Measurements from ENCODE around the gene ZEB1.
"Not testable (repeated sequence)": the region's sequence is repeated elsewhere in the genome, so short reads cannot be mapped to it uniquely, and the experiment has no call there.

ZEB1 gene

GRCh38 chr10:31319602-31320549 lies 860 bp downstream of the ZEB1 start:
- peak; percentile 28 for DNase-seq

- peak; percentile 46 for DNase-seq
Observed at GRCh38 chr10:31320550-31321211, 1.7 kb downstream of the ZEB1 start.

- no peak for DNase-seq
Observed at GRCh38 chr10:31321396-31321941, 2.5 kb downstream of the ZEB1 start.

DNA sequence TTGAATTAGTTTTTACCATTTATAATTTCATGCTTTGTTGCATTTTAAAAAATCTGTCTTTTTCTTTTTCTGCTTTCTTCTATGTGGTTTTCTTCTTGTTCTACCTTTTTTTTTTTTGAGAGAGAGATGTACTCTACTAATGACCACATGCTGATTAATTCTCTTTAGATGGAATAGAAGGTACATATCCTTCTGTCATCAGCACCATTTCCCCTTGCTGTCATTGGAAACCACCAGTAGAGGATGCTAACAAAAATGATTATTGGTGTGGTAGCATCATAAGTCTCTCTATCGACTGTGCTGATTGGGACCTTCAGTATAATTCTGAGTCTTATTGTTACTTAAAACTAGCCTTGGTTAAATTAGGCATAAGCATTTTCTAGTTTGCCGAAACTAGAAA lies 3.6 kb downstream of the ZEB1 start:
- DNase-seq = no peak

DNA sequence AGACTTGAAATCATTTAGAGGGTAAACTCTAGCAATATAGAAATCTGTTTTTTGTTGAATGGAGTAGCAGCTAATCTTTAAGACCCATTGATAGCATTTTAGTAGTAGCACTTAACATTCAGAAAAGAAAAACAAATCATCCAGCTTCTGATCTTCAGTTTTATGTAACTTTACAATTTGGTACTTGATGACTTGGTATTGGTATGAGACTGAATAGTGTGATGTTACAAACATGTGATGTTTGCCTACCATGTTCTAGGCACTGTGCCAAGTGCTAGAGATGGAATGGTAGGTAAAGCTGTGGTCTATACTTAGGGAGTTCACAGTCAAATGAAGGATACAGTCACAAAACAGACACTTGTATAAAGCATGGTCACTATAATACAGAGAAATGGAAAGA lies 21.3 kb downstream of the ZEB1 start:
- no peak for DNase-seq

DNA sequence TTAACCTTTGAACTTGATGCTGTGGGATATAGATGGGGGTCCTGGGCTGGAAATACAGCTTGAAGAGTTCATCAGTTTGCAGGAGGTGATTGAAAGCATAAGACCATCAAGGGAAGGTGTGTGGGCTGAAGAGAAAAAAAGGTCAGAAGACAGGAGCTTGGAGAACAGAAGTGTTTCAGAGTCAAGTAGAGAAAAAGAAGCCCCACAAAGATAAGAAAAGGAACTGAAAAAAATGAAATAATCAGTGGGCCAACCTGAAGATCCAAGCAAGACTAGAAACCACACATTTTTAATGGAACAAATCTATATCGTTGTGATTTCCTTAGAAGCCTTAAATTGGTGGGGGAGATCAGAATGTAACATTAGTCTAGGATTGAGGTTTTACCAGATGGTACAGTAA lies 22.5 kb downstream of the ZEB1 start:
- DNase-seq = no peak

- no peak for DNase-seq
Observed at GRCh38 chr10:31343009-31343408, 24.0 kb downstream of the ZEB1 start.

GRCh38 chr10:31343551-31343950 lies 24.5 kb downstream of the ZEB1 start:
- no peak for DNase-seq

DNA sequence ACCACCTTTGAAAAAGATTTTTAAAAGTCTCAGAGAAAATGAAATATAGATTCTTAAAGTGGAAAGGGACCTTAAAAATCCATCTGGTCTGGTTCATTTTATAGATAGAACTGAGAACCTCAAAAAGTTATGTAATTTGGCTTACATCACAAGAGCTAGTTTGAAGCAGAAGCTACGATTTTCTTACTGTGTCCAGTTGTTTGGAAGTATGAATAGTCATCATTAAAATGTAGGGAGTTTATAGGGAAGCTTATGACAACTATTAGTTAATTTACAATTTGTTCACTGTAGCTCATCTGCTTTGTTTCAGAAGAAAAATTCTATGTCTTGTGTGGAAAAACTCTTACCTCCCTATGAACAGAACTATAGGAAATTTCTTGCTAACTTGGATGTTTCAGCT lies 26.9 kb downstream of the ZEB1 start:
- no peak for DNase-seq

DNA sequence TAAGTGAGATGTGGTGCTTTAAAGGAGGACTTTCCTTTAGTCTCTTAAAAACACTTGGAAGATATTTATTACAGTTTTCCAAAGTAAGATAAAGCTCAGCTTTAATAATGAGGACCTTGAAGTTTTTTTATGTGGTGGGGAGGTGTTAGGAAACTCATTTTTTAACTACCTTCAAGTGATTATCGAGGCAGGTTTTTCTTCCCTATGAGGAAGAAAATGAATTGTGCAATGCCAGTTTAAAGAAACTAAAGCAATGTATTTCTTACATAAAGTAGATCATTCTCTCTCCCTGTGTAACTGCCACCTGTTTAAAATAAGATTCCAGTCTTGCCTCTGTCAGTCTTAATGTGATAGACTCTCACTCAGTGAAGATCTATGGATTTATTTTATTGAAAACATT lies 27.9 kb downstream of the ZEB1 start:
- DNase-seq = no peak

DNA sequence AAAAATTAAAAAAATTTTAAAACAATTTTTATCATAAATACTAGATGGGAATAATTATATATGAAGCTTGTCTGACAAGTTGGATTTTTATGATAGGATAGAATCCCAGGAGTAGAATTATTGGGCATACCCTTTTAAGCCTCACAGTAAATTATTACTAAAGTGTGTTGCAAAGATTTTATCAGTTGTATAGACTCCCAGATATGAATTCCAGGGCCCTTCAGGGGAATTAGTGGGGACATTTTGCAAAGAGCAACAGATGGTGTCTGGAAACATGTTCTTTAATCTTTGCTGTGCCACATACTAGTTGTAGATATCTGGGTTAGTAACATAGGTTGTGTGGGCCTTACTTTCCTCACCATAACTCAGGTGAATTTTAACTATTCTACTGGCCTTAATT lies 28.7 kb downstream of the ZEB1 start:
- DNase-seq = no peak

GRCh38 chr10:31350891-31351290 lies 31.9 kb downstream of the ZEB1 start:
- DNase-seq = no peak

GRCh38 chr10:31352436-31353226 lies 33.6 kb downstream of the ZEB1 start:
- DNase-seq = no peak

- peak; percentile 68 for DNase-seq
Observed at GRCh38 chr10:31353574-31353973, 34.6 kb downstream of the ZEB1 start.

DNA sequence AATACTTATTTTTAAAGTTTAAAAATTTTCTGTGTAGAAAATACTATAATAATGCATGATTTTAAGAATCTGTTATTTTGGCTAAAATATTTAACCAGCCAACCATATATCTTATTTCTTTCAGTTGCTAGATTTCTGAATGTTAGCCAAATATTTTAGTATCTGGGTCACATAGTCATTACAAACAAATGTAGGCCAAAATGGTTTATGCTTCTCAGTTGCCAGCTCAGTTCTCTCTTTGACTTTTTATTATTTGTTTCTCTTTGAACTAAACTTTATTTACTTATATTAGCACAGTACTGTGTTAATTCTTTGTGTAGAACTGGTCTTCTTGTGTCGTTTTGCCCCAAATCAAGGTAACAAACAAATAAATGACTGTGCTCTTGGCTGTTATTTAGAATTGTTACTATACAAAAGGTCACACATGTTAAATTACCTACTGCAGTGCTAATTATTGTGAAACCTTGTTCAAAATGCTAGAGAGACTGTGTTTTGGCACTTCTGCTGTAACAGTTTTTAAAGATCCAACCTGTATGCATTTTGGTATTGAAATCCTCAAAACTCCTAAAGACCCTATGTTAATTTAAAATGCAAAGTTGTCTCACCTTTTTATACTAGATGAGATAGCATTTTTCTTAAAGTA lies 39.8 kb downstream of the ZEB1 start:
- peak; percentile 31 for DNase-seq

- peak; percentile 15 for DNase-seq
Observed at GRCh38 chr10:31359979-31360378, 41.0 kb downstream of the ZEB1 start.

GRCh38 chr10:31361475-31361874 lies 42.5 kb downstream of the ZEB1 start:
- not testable (repeated sequence) for DNase-seq

GRCh38 chr10:31362023-31362641 lies 43.1 kb downstream of the ZEB1 start:
- DNase-seq = no peak

DNA sequence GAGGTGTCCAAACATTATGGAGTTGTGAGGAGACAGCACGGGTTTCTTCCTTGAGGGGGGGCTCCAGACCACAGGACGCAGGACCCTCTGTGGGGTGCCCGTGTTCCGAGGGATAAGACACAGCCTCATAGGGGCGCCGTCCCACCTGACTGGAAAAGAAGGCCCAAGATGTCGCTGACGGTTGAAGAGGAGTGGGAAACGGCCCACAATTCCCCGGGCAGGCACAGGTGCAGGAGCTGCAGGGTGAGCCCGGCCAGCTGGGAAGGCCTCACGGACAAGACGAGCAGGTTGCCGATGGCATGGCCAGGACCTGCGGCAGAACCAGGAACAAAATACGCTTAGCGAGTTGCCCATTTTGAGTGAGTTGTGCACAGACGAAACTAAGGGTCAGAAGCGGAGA lies 44.7 kb downstream of the ZEB1 start:
- not testable (repeated sequence) for DNase-seq

DNA sequence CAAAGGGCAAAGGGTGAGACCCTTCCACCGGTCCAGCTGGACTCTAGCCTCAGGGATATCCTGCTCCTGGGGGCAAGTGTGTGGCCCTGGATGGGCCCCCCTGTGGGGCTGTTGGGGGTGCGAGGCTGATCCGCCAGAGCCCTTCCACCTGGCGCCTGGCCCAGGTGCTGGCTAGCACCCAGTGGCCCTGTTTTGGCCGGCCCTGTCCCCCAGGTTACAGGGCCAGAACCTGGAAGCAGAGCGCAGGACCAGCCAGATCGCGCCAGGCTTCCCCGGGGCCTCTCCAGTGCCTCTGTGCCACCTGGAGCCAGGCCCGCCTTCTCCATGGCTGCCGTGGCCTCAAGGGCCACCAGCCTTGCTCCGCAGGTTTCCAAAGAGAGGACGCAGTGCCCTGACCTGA lies 45.2 kb downstream of the ZEB1 start:
- not testable (repeated sequence) for DNase-seq

DNA sequence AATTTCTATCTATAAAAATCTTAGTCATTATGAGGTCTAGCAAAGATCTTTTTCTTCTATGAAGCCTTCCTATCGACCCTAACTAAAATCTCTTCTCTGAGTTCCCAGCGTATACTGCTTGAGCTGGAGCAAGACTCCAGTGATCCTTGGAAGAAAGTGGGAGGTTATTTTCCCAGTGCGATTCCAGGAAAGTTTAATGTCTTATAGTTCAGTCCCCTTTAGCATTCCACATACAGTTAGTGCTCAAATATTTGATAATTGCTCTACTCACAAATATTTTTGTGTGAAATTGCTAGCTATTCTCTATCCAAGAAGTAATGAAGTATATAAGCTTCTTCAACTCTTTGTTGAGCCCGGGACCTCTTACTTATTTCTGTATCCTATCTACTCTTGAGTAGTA lies 47.7 kb downstream of the ZEB1 start:
- DNase-seq = no peak

- DNase-seq = no peak
Observed at GRCh38 chr10:31368724-31369123, 49.7 kb downstream of the ZEB1 start.

Data from EL (cell line).